ENCODE results near the gene SLC2A13. TPM values are rescaled to one million over a fixed set of nuclear protein-coding genes. Genes with fewer than 3 reads are reported as not detected.
A peak's percentile ranks its signal among the peaks of the same experiment; 100 is the strongest.

Gene SLC2A13
- total and polyA plus RNA-seq, 2 donors from 2014 or later = 3.9 to 18.6 TPM

DNA sequence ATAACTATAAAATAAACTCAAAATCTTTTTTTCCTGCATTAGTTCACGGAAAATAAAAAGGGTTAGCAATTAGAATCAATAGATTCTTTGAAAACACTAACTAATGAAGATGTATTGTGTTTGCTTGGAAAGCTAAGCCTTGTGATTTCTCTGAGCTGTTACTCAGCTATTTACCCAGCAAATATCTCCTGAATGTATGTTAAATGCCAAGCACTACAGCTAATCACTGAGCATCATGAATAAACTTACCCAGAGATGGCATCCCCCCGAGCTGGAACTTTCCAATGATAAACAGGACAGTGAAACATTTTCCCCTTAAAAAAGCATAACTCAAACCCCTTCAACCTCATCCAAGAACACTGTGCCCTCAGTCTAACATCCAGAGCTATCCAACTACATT, 71.2 kb downstream of the SLC2A13 start:
- intact Hi-C loops (cut with DNase I) = no loop called here
- no peak for FAIRE-seq
- H3K9ac ChIP-seq (ENCODE audit: low read length in 3 of 3) = no peak overlapping the region
- no peaks in the 10 kb centered on the region for H3K27me3 ChIP-seq (ENCODE audit: control insufficient read depth, insufficient read depth, low read length)
- H3K4me1 ChIP-seq (ENCODE audit: control insufficient read depth in 2 of 3, insufficient read depth in 2 of 3, low read depth in 1 of 3, low read length in 3 of 3) = peaks cover 0 to 3% (median 0%) of the 10 kb centered on the region in 3 donors
- no peak overlapping the region for H3K4me3 ChIP-seq (ENCODE audit: low read length in 3 of 3)
- no peaks in the 10 kb centered on the region for H3K9me3 ChIP-seq (ENCODE audit: control insufficient read depth in 2 of 3, insufficient read depth in 1 of 3, low read length in 3 of 3)
- no peak for TF ChIP-seq CTCF (IDR thresholded peaks at IDR 0.05; ENCODE audit: borderline replicate concordance, extremely low read depth, insufficient read depth)
- no peak for DNase-seq
- no peak overlapping the region for H3K27ac ChIP-seq (ENCODE audit: low read depth in 2 of 2, low read length in 2 of 2)
- no peaks in the 10 kb centered on the region for H3K36me3 ChIP-seq (ENCODE audit: control insufficient read depth in 2 of 3, insufficient read depth in 3 of 3, low read length in 3 of 3)

DNA sequence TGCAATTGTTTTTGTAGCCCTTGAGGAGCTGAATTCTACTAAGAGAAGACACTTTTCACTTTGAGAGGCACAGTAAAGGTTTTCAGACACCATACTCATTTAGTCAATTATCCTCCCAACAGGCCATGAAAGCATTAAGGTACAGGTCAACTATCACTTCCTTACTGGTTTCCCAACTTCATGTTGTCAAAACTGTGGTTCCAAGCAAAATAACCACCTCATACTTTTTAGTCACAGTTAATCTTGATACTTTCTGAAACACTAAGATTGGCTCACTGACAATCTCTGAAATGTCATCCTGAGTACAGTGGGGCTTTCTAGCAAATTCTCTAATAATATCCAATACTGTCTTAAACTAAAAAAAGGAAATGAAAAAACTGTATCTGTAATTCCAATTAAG, 71.7 kb downstream of the SLC2A13 start:
- H3K27me3 ChIP-seq (ENCODE audit: control insufficient read depth, insufficient read depth, low read length) = no peaks in the 10 kb centered on the region
- H3K4me3 ChIP-seq (ENCODE audit: low read length in 3 of 3) = no peak overlapping the region
- H3K4me1 ChIP-seq (ENCODE audit: control insufficient read depth in 2 of 3, insufficient read depth in 2 of 3, low read depth in 1 of 3, low read length in 3 of 3) = peaks cover 0 to 3% (median 0%) of the 10 kb centered on the region in 3 donors
- no peak overlapping the region for H3K27ac ChIP-seq (ENCODE audit: low read depth in 2 of 2, low read length in 2 of 2)
- H3K9me3 ChIP-seq (ENCODE audit: control insufficient read depth in 2 of 3, insufficient read depth in 1 of 3, low read length in 3 of 3) = no peaks in the 10 kb centered on the region
- DNase-seq = no peak
- no peak for FAIRE-seq
- intact Hi-C loops (cut with DNase I) = no loop called here
- H3K36me3 ChIP-seq (ENCODE audit: control insufficient read depth in 2 of 3, insufficient read depth in 3 of 3, low read length in 3 of 3) = no peaks in the 10 kb centered on the region
- no peak overlapping the region for H3K9ac ChIP-seq (ENCODE audit: low read length in 3 of 3)
- no peak for TF ChIP-seq CTCF (IDR thresholded peaks at IDR 0.05; ENCODE audit: borderline replicate concordance, extremely low read depth, insufficient read depth)

- no peak for TF ChIP-seq CTCF (IDR thresholded peaks at IDR 0.05; ENCODE audit: borderline replicate concordance, extremely low read depth, insufficient read depth)
- H3K27ac ChIP-seq (ENCODE audit: low read depth in 2 of 2, low read length in 2 of 2) = no peak overlapping the region
- H3K4me3 ChIP-seq (ENCODE audit: low read length in 3 of 3) = no peak overlapping the region
- H3K27me3 ChIP-seq (ENCODE audit: control insufficient read depth, insufficient read depth, low read length) = no peaks in the 10 kb centered on the region
- H3K36me3 ChIP-seq (ENCODE audit: control insufficient read depth in 2 of 3, insufficient read depth in 3 of 3, low read length in 3 of 3) = no peaks in the 10 kb centered on the region
- intact Hi-C loops (cut with DNase I) = no loop called here
- no peaks in the 10 kb centered on the region for H3K9me3 ChIP-seq (ENCODE audit: control insufficient read depth in 2 of 3, insufficient read depth in 1 of 3, low read length in 3 of 3)
- H3K4me1 ChIP-seq (ENCODE audit: control insufficient read depth in 2 of 3, insufficient read depth in 2 of 3, low read depth in 1 of 3, low read length in 3 of 3) = peaks cover 0 to 3% (median 0%) of the 10 kb centered on the region in 3 donors
- DNase-seq (peak in 1 of 5 donors; percentile 70), FAIRE-seq (no peak)
- no peak overlapping the region for H3K9ac ChIP-seq (ENCODE audit: low read length in 3 of 3)
Observed at GRCh38 chr12:40033242-40033630, 72.6 kb downstream of the SLC2A13 start.
